GM12878 (cell line): ENCODE measurements around the gene EEFSEC.

ENCODE experiments used
- MAX ChIP-seq: IDR thresholded peaks from 2 replicates; pipeline ENCODE4 v1.6.1; 2012; ENCODE audit warnings: low read depth, low read length, improper control_type of control experiment
- RAD21 ChIP-seq: IDR thresholded peaks from 2 replicates; pipeline ENCODE4 v1.6.1; 2011; ENCODE audit warnings: mild to moderate bottlenecking, low read depth, low read length, moderate library complexity; ENCODE audit not compliant: insufficient read depth
- REST ChIP-seq: IDR thresholded peaks from 2 replicates; pipeline ENCODE4 v1.6.1; 2012; ENCODE audit warnings: mild to moderate bottlenecking, low read depth, low read length

GRCh38 chr3:128237348-128238183 lies 84.3 kb downstream of the EEFSEC start:
- TF ChIP-seq MAX (no peak), RAD21 (no peak), REST (no peak)
